Measurements from ENCODE around the gene CHD8.

Gene CHD8

GRCh38 chr14:21476523-21476924 is 20.6 kb upstream of the CHD8 start:
- in situ Hi-C loops (cut with HindIII; ENCODE audit: low pct_ligation_motif_present, low sequenced_read_pairs), result no loop called here
- peak overlapping the region; percentile 43 for H3K27ac ChIP-seq
- TF ChIP-seq CTCF (IDR thresholded peaks at IDR 0.05; ENCODE audit: low read depth, low read length, missing control alignments), result no peak
- peak overlapping the region; percentile 96 for H3K4me3 ChIP-seq (ENCODE audit: low read depth, low read length)
- H3K27me3 ChIP-seq (replicated peaks), result no peaks in the 10 kb centered on the region
- no peak for DNase-seq
- H3K36me3 ChIP-seq (replicated peaks), result peaks cover 10% of the 10 kb centered on the region

GRCh38 chr14:21475767-21476522 is 20.0 kb upstream of the CHD8 start:
- peak overlapping the region; percentile 43 for H3K27ac ChIP-seq
- TF ChIP-seq CTCF (IDR thresholded peaks at IDR 0.05; ENCODE audit: low read depth, low read length, missing control alignments), result no peak
- no peak for DNase-seq
- H3K27me3 ChIP-seq (replicated peaks), result no peaks in the 10 kb centered on the region
- H3K4me3 ChIP-seq (ENCODE audit: low read depth, low read length), result peak overlapping the region; percentile 96
- peaks cover 7% of the 10 kb centered on the region for H3K36me3 ChIP-seq (replicated peaks)
- in situ Hi-C loops (cut with HindIII; ENCODE audit: low pct_ligation_motif_present, low sequenced_read_pairs), result no loop called here

DNA sequence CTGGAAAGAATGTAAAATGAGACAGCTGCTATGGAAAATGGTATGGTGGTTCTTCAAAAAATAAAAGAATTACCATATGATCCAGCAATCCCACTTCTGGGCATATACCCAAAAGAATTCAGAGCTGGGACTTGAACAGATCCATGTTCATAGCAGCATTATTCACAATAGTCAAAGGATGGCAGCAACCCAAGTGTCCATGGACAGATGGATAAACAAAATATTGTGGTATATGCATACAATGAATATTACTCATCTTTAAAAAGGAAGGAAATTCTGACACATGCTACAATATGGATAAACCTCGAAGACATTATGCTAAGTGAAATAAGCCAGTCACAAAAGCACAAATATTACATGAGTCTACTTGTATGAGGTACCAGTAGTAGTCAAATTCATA is 11.7 kb upstream of the CHD8 start:
- H3K27me3 ChIP-seq (replicated peaks), result no peaks in the 10 kb centered on the region
- in situ Hi-C loops (cut with HindIII; ENCODE audit: low pct_ligation_motif_present, low sequenced_read_pairs), result no loop called here
- no peak overlapping the region for H3K4me3 ChIP-seq (ENCODE audit: low read depth, low read length)
- H3K36me3 ChIP-seq (replicated peaks), result peaks cover 8% of the 10 kb centered on the region
- DNase-seq, result peak; percentile 94
- peak overlapping the region; percentile 46 for H3K27ac ChIP-seq
- TF ChIP-seq CTCF (IDR thresholded peaks at IDR 0.05; ENCODE audit: low read depth, low read length, missing control alignments), result no peak

GRCh38 chr14:21455592-21455911 is 371 bp downstream of the CHD8 start:
- Histone ChIP-seq H3K27me3 (replicated peaks) (no peaks in the 10 kb centered on the region), H3K36me3 (replicated peaks) (peaks cover under 1% of the 10 kb centered on the region), H3K4me3 (ENCODE audit: low read depth, low read length) (peak overlapping the region; percentile 95), H3K27ac (peak overlapping the region; percentile 65)
- no peak for TF ChIP-seq CTCF (IDR thresholded peaks at IDR 0.05; ENCODE audit: low read depth, low read length, missing control alignments)
- no peak for DNase-seq
- in situ Hi-C loops (cut with HindIII; ENCODE audit: low pct_ligation_motif_present, low sequenced_read_pairs), result no loop called here

DNA sequence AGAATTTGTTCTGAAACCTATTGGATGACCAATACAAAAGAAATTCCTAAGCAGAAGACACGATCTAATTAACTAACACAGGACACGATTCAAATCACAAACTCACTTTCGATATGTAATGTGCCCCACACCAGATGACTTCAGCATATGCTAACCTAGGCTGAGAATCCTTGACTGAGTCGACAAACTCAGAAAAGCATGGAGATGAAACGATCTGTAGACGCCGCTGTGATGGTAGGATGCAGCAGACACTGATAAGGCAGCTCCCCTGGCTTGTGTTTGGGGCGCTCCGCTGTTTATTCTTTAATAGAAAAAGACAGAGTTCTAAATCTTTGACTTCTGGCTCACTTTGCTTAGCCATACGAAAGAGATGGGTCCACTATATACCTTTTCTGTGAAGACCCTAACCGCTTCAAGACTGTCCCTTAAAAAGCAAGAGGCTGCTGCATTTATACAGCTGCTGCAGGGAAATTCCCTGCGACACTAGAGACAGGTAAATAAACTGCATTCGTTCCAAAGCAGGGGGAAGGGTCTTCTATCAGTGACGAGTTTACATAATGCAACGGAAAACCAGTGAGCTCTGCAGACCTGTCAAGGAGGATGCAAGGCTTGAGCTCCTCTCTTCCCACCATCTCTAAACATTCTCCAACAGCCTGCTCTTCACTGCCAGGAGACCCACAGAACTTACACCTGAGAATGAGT is 929 bp downstream of the CHD8 start:
- in situ Hi-C loops (cut with HindIII; ENCODE audit: low pct_ligation_motif_present, low sequenced_read_pairs), result no loop called here
- H3K27ac ChIP-seq, result no peak overlapping the region

More for the DNA sequence above, 929 bp downstream of the CHD8 start:
- no peaks in the 10 kb centered on the region for H3K27me3 ChIP-seq (replicated peaks)
- no peaks in the 10 kb centered on the region for H3K36me3 ChIP-seq (replicated peaks)
- no peak for DNase-seq
- TF ChIP-seq CTCF (IDR thresholded peaks at IDR 0.05; ENCODE audit: low read depth, low read length, missing control alignments), result no peak
- H3K4me3 ChIP-seq (ENCODE audit: low read depth, low read length), result peak overlapping the region; percentile 95
